ENCODE results near the gene KCNIP1. TPM values are rescaled to one million over a fixed set of nuclear protein-coding genes. Genes with fewer than 3 reads are reported as not detected.

The KCNIP1 gene
- total RNA-seq, 2 donors from 2014 or later: 1.6 to 13.5 TPM

DNA sequence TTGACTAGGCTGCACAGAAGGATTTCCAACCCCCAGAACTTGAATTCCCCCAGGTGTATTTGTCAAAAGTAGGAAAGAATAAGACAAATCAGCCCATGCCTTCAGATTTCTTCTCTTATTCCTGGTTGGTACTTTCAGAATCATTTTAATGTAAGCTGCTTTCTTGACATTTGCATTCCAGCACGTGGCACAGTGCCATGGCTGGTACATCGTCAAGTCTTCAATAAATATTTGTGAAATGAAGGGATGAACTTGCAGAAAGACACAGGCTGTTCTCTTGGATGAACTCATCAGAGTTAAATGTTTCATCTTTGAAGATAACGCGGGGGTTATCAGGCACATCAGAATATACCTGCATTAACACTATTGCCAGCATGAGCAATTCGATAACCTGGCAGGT is 14.5 kb downstream of the KCNIP1 start:
- 29% methylated on average over 5 of the region's 5 CpGs for WGBS
- Histone ChIP-seq H3K36me3 (no peaks in the 10 kb centered on the region), H3K4me3 (no peak overlapping the region), H3K4me1 (replicated peaks) (no peaks in the 10 kb centered on the region), H3K27ac (no peak overlapping the region), H3K9me3 (no peaks in the 10 kb centered on the region), H3K27me3 (replicated peaks; ENCODE audit: insufficient read depth) (no peaks in the 10 kb centered on the region)
- peak; percentile 47 for DNase-seq (ENCODE audit: low spot score)
- TF ChIP-seq, protein P1, sequence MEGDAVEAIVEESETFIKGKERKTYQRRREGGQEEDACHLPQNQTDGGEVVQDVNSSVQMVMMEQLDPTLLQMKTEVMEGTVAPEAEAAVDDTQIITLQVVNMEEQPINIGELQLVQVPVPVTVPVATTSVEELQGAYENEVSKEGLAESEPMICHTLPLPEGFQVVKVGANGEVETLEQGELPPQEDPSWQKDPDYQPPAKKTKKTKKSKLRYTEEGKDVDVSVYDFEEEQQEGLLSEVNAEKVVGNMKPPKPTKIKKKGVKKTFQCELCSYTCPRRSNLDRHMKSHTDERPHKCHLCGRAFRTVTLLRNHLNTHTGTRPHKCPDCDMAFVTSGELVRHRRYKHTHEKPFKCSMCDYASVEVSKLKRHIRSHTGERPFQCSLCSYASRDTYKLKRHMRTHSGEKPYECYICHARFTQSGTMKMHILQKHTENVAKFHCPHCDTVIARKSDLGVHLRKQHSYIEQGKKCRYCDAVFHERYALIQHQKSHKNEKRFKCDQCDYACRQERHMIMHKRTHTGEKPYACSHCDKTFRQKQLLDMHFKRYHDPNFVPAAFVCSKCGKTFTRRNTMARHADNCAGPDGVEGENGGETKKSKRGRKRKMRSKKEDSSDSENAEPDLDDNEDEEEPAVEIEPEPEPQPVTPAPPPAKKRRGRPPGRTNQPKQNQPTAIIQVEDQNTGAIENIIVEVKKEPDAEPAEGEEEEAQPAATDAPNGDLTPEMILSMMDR (IDR thresholded peaks at IDR 0.05): no peak
- TF ChIP-seq POLR2A (IDR thresholded peaks at IDR 0.05): no peak
- peak; percentile 21 for TF ChIP-seq POLR2AphosphoS5 (IDR thresholded peaks at IDR 0.05)
- intact Hi-C loops (cut with DNase I): no loop called here

DNA sequence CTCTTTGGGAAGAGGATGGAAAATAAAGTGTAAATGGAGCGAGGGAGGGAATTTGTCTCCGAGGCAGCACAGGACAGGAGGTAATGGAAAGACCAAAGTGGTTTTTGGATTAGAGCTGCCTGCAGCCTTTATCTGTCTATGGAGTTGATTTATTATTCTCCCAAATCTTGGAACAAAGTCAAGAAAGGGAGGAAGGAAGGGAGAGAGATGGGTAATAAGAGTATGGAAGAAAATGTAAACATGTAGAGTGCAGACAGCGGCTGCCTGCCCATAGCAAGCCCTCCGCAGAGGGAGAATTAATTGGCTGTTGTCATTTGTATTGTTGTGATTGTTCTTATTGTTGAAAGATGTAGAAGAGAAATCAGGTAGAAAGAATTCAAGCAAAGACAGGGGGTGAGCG is 15.7 kb downstream of the KCNIP1 start:
- TF ChIP-seq POLR2A (IDR thresholded peaks at IDR 0.05) (no peak), POLR2AphosphoS5 (IDR thresholded peaks at IDR 0.05) (no peak)
- TF ChIP-seq, protein P1 (IDR thresholded peaks at IDR 0.05): no peak
- no peaks in the 10 kb centered on the region for H3K27me3 ChIP-seq (replicated peaks; ENCODE audit: insufficient read depth)
- no peaks in the 10 kb centered on the region for H3K4me1 ChIP-seq (replicated peaks)
- DNase-seq (ENCODE audit: low spot score): no peak
- H3K36me3 ChIP-seq: no peaks in the 10 kb centered on the region
- intact Hi-C loops (cut with DNase I): no loop called here
- H3K9me3 ChIP-seq: no peaks in the 10 kb centered on the region
- 58% methylated on average over 5 of the region's 5 CpGs for WGBS
- no peak overlapping the region for H3K4me3 ChIP-seq
- no peak overlapping the region for H3K27ac ChIP-seq

DNA sequence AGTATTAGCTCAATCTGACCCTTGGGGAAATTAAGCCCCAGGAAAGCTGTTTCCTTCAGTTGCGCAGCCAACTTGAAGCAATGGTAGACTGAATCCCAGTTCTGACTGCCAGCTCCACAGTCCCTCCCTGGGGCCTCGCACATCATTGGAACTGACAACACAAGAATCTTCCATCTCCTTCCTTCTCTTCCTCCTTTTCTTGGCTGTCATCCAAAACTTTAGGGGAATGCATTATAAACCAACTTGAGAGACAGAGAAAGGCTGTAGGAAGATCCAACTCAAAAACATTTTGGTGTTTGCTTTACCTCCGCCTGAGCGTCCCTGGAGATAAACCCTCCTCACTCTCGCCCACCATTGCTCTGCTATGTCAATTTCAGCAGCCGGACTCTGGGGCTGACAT is 16.6 kb downstream of the KCNIP1 start:
- no peaks in the 10 kb centered on the region for H3K27me3 ChIP-seq (replicated peaks; ENCODE audit: insufficient read depth)

DNA sequence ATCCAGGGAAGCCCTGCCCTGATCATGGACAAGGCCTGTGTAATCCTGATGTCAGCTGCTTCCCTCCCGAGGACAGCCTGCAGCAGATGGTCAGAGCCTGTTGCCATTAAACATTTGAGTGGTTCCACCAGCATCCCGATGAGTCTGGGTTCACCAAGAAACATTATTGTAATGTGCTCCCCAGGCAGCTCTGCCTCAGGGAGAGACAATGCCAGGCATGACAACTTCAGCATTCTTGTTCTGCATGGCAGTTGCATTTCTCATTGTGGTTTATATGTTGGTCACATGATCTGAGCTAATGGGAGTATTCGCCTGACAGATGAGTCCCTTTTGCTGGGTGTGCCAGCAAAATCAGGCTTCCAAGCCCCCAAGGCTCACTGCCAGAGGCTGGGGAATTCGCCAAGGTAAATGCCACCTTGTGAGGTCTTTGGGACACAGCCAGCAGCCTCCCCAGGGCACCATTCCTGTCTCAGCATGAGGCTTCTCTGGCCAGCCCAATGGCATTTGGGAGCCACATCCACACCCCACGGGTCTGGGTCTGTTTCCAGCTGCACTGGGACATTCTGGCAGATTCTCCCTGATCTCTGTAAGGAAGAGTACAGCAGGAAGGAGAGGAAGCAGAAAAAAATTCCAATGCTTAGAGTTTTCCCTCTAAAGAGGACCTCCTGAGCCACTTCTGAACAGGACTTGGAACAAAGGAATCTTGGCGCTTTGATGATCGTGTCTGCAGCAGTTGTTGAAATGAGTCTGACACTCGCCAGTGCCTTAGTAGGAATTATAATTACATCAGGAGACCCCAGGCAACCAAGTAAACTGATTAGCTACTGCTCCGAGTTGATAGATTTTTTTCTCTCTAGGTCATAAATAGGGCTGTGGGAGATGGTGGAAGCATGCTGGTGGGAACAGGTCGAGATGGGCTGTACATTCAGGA is 18.7 kb downstream of the KCNIP1 start:
- H3K4me3 ChIP-seq: no peak overlapping the region
- H3K27ac ChIP-seq: no peak overlapping the region
- TF ChIP-seq, protein P1 (IDR thresholded peaks at IDR 0.05): no peak
- peak; percentile 82 for TF ChIP-seq POLR2AphosphoS5 (IDR thresholded peaks at IDR 0.05)
- TF ChIP-seq POLR2A (IDR thresholded peaks at IDR 0.05): no peak
- no peaks in the 10 kb centered on the region for H3K4me1 ChIP-seq (replicated peaks)
- intact Hi-C loops (cut with DNase I): no loop called here
- 19% methylated on average over 10 of the region's 10 CpGs for WGBS
- H3K36me3 ChIP-seq: no peaks in the 10 kb centered on the region
- H3K9me3 ChIP-seq: no peaks in the 10 kb centered on the region
- no peaks in the 10 kb centered on the region for H3K27me3 ChIP-seq (replicated peaks; ENCODE audit: insufficient read depth)
- peak; percentile 85 for DNase-seq (ENCODE audit: low spot score)

More for the DNA sequence above, 16.6 kb downstream of the KCNIP1 start:
- intact Hi-C loops (cut with DNase I): no loop called here
- Histone ChIP-seq H3K4me3 (no peak overlapping the region), H3K4me1 (replicated peaks) (no peaks in the 10 kb centered on the region), H3K9me3 (no peaks in the 10 kb centered on the region), H3K36me3 (no peaks in the 10 kb centered on the region), H3K27ac (no peak overlapping the region)
- TF ChIP-seq POLR2AphosphoS5 (IDR thresholded peaks at IDR 0.05): no peak
- TF ChIP-seq, protein P1 (IDR thresholded peaks at IDR 0.05): no peak
- DNase-seq (ENCODE audit: low spot score): no peak
- WGBS: 78% methylated on average over 6 of the region's 6 CpGs

DNA sequence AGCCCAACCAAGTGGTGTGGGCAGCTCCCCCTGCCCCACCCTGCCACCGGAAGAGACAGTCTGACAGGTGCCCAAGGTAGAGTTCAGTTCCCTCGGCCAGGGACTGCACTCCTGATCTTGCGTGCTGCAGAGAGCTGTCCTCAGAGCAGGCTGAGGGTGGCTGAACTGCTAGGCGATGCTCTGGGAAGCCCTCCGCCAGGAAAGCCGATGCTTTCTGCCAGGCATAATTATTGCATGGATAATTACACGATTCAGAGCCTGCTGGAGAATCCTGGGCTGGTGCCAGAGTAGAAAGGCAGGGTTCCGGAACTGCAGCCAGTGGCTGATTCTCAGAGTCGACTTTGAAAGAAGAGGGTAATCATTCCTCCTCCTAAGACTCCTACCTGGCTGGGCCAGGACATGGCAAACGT is 19.3 kb downstream of the KCNIP1 start:
- DNase-seq (ENCODE audit: low spot score): no peak
- H3K36me3 ChIP-seq: no peaks in the 10 kb centered on the region
- TF ChIP-seq POLR2A (IDR thresholded peaks at IDR 0.05) (no peak), POLR2AphosphoS5 (IDR thresholded peaks at IDR 0.05) (no peak)
- TF ChIP-seq, protein P1 (IDR thresholded peaks at IDR 0.05): no peak
- no peaks in the 10 kb centered on the region for H3K27me3 ChIP-seq (replicated peaks; ENCODE audit: insufficient read depth)
- no peak overlapping the region for H3K27ac ChIP-seq
- no peak overlapping the region for H3K4me3 ChIP-seq
- 31% methylated on average over 10 of the region's 10 CpGs for WGBS
- H3K4me1 ChIP-seq (replicated peaks): no peaks in the 10 kb centered on the region
- H3K9me3 ChIP-seq: no peaks in the 10 kb centered on the region
- intact Hi-C loops (cut with DNase I): no loop called here
